ENCODE data around the gene FRMD4A. TPM values are rescaled to one million over a fixed set of nuclear protein-coding genes. Genes with fewer than 3 reads are reported as not detected.

The FRMD4A gene
- total and polyA plus RNA-seq, 12 donors: 9.1 to 29.6 (median 14.6) TPM

DNA sequence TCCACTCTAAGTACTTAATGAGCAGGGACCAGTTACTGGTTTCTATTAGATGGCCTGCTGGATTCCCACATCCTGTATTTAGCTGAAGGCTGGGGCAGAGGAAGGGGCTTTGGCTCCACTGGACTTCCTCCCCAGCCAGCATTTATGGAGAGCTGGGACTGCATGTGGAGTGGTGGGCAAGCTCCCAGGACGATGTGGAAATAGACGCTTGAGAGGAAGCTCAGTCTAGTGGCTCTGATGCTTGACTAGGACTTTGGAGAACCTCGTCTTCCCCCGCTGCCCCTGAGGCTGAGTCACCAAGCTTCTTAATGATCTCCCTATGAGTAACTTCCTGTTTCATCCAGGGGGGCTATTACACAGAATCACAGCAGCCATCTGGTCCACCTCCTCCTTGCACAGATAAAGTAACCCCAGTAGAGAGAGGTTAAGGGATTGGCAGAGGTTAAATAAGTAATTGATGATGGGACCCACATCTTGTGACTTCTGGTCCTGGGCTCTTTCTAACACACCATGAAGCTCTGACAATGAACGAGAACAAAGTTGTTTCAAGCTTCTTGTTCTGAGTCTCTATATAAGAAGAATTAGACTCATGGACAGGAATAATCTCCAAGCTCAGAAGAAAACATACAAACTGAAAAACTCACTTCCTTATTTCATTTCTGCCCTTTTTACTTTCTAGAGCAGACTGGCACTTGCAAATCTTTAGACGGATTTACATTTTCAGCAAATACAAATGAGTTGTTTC is 617.7 kb downstream of the FRMD4A start:
- Histone ChIP-seq H3K36me3 (replicated peaks in 1 of 2) (no peaks in the 10 kb centered on the region), H3K4me1 (replicated peaks in 1 of 2) (peaks cover 0 to 16% of the 10 kb centered on the region in 2 donors), H3K27me3 (no peaks in the 10 kb centered on the region), H3K27ac (peak overlapping the region in 3 of 5 donors; percentile 5 to 76 (median 25)), H3K4me3 (no peak overlapping the region), H3K9me3 (replicated peaks in 1 of 3) (no peaks in the 10 kb centered on the region)
- no peak for TF ChIP-seq POLR2A (IDR thresholded peaks at IDR 0.05)
- TF ChIP-seq, protein P1, sequence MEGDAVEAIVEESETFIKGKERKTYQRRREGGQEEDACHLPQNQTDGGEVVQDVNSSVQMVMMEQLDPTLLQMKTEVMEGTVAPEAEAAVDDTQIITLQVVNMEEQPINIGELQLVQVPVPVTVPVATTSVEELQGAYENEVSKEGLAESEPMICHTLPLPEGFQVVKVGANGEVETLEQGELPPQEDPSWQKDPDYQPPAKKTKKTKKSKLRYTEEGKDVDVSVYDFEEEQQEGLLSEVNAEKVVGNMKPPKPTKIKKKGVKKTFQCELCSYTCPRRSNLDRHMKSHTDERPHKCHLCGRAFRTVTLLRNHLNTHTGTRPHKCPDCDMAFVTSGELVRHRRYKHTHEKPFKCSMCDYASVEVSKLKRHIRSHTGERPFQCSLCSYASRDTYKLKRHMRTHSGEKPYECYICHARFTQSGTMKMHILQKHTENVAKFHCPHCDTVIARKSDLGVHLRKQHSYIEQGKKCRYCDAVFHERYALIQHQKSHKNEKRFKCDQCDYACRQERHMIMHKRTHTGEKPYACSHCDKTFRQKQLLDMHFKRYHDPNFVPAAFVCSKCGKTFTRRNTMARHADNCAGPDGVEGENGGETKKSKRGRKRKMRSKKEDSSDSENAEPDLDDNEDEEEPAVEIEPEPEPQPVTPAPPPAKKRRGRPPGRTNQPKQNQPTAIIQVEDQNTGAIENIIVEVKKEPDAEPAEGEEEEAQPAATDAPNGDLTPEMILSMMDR (IDR thresholded peaks at IDR 0.05): no peak
- intact Hi-C loops (cut with DNase I): no loop called here
- WGBS, 4 donors: 44 to 57% (median 52%) methylated on average over 6 of the region's 6 CpGs
- DNase-seq: peak; percentile 39 to 89 (median 78)

DNA sequence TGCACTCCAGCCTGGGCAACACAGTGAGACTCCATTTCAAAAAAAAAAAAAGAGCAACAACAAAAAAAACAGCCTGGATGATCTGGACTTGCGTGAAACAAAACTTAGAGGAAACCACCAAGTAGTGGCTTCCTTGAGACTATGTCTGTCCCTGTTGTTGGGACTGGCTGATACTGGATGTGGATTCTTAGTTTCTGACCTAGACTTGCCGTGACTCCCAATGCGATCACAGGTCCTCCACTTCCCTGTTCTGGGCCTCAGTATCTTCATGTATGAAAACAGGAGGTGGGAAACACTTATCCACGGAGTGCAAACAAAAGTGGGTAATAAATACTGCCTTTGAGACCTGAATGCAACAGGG is 618.3 kb downstream of the FRMD4A start:
- no peak for TF ChIP-seq POLR2A (IDR thresholded peaks at IDR 0.05)
- TF ChIP-seq, protein P1 (IDR thresholded peaks at IDR 0.05): no peak
- Histone ChIP-seq H3K36me3 (replicated peaks in 1 of 2) (no peaks in the 10 kb centered on the region), H3K4me3 (no peak overlapping the region), H3K27me3 (no peaks in the 10 kb centered on the region), H3K4me1 (replicated peaks in 1 of 2) (peaks cover 0 to 21% of the 10 kb centered on the region in 2 donors), H3K9me3 (replicated peaks in 1 of 3) (no peaks in the 10 kb centered on the region), H3K27ac (peak overlapping the region in 3 of 5 donors; percentile 5 to 76 (median 25))
- intact Hi-C loops (cut with DNase I): no loop called here
- no peak for DNase-seq
- 70 to 82% (median 78%) methylated on average over 4 of the region's 4 CpGs for WGBS, 4 donors

DNA sequence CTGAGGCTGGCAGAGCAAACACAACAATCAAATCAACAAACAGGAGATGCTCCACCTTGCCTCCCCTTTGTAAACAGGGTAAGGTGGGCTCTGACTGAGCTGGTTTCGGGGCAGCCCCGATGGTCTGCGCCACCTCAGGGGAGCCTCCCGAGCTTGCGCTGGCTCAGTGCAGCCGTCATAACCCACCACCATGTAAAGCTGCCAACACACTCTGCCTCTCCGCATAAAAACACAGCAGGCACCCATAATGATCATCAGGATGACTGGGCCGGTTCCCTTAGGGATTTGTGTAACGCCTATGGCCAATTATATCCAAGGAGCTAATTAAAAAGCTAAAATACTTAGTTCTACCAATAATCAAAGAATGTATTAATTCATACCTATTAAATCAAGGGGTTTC is 619.4 kb downstream of the FRMD4A start:
- intact Hi-C loops (cut with DNase I): no loop called here
- Histone ChIP-seq H3K4me1 (replicated peaks in 1 of 2) (peaks cover 0 to 21% of the 10 kb centered on the region in 2 donors), H3K27ac (no peak overlapping the region), H3K4me3 (no peak overlapping the region), H3K27me3 (no peaks in the 10 kb centered on the region), H3K9me3 (replicated peaks in 1 of 3) (no peaks in the 10 kb centered on the region), H3K36me3 (replicated peaks in 1 of 2) (no peaks in the 10 kb centered on the region)
- 82 to 94% (median 87%) methylated on average over 6 to 9 of the region's 9 CpGs for WGBS, 4 donors
- TF ChIP-seq, protein P1 (IDR thresholded peaks at IDR 0.05): no peak
- no peak for TF ChIP-seq POLR2A (IDR thresholded peaks at IDR 0.05)
- DNase-seq: no peak

GRCh38 chr10:13709931-13710650 is 620.6 kb downstream of the FRMD4A start:
- H3K4me1 ChIP-seq (replicated peaks in 1 of 2): peaks cover 0 to 21% of the 10 kb centered on the region in 2 donors
- intact Hi-C loops (cut with DNase I): no loop called here
- no peaks in the 10 kb centered on the region for H3K36me3 ChIP-seq (replicated peaks in 1 of 2)
- no peak overlapping the region for H3K4me3 ChIP-seq
- no peaks in the 10 kb centered on the region for H3K9me3 ChIP-seq (replicated peaks in 1 of 3)
- WGBS, 4 donors: 78 to 82% (median 80%) methylated on average over 10 to 12 of the region's 12 CpGs
- TF ChIP-seq POLR2A (IDR thresholded peaks at IDR 0.05): no peak
- no peaks in the 10 kb centered on the region for H3K27me3 ChIP-seq
- DNase-seq: no peak
- no peak overlapping the region for H3K27ac ChIP-seq
